ENCODE data around the gene CDK6.

The CDK6 gene

GRCh38 chr7:92622030-92622429 is 214.3 kb downstream of the CDK6 start:
- DNase-seq (ENCODE audit: extremely low spot score) = no peak
- TF ChIP-seq FOXK2 (IDR thresholded peaks at IDR 0.05) (no peak), ELF4 (IDR thresholded peaks at IDR 0.05) (no peak), FOXM1 (IDR thresholded peaks at IDR 0.05; ENCODE audit: borderline replicate concordance) (no peak), LEF1 (IDR thresholded peaks at IDR 0.05; ENCODE audit: borderline replicate concordance) (no peak), BHLHE40 (IDR thresholded peaks at IDR 0.05; ENCODE audit: borderline replicate concordance) (no peak), HDGF (IDR thresholded peaks at IDR 0.05; ENCODE audit: borderline replicate concordance) (no peak), NFRKB (IDR thresholded peaks at IDR 0.05) (no peak), ARNT (IDR thresholded peaks at IDR 0.05) (no peak), CTBP1 (IDR thresholded peaks at IDR 0.05; ENCODE audit: borderline replicate concordance) (no peak), SP1 (IDR thresholded peaks at IDR 0.05) (no peak), FOXA1 (IDR thresholded peaks at IDR 0.05) (no peak), TARDBP (IDR thresholded peaks at IDR 0.05) (no peak)
- TF ChIP-seq, protein P1, sequence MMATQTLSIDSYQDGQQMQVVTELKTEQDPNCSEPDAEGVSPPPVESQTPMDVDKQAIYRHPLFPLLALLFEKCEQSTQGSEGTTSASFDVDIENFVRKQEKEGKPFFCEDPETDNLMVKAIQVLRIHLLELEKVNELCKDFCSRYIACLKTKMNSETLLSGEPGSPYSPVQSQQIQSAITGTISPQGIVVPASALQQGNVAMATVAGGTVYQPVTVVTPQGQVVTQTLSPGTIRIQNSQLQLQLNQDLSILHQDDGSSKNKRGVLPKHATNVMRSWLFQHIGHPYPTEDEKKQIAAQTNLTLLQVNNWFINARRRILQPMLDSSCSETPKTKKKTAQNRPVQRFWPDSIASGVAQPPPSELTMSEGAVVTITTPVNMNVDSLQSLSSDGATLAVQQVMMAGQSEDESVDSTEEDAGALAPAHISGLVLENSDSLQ (IDR thresholded peaks at IDR 0.05) = no peak
- POLR2A ChIA-PET = no interaction called here
- CTCF ChIA-PET = interaction anchor here (1.0 kb wide), 1 partner anchor 210 kb away, joined by 3 read pairs; no protein-coding TSS in a partner anchor

DNA sequence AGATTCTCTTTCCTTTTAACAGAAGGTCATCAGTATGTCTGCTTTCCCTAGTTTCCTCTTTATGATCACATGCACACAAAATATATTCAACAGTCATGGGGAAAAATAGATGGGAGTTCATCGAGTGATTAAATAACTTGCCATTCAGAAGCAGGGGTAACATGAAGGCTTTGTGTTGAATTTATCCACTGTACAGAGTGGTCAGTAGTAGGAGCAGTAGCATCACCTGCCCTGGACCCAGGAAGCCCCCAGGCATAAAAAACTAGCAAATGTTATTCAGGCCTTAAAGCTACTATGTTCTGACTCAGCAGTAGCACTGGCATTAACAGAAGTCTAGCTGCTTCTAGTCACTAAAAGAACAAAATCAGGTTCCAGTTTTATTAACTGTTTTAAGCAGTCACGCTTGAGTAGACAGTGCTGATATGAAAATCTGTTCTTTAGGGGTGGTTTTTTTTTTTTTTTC is 214.8 kb downstream of the CDK6 start:
- DNase-seq (ENCODE audit: extremely low spot score) = no peak
- CTCF ChIA-PET = interaction anchor here (1.0 to 1.4 kb wide), 2 partner anchors 9 to 211 kb away, joined by 3 read pairs; no protein-coding TSS in a partner anchor
- POLR2A ChIA-PET = no interaction called here
- TF ChIP-seq FOXA1 (IDR thresholded peaks at IDR 0.05) = no peak
- TF ChIP-seq LEF1 (IDR thresholded peaks at IDR 0.05; ENCODE audit: borderline replicate concordance) = no peak
- TF ChIP-seq, protein P1 (IDR thresholded peaks at IDR 0.05) = no peak
- no peak for TF ChIP-seq SUZ12 (IDR thresholded peaks at IDR 0.05)
- TF ChIP-seq ARNT (IDR thresholded peaks at IDR 0.05) = no peak

DNA sequence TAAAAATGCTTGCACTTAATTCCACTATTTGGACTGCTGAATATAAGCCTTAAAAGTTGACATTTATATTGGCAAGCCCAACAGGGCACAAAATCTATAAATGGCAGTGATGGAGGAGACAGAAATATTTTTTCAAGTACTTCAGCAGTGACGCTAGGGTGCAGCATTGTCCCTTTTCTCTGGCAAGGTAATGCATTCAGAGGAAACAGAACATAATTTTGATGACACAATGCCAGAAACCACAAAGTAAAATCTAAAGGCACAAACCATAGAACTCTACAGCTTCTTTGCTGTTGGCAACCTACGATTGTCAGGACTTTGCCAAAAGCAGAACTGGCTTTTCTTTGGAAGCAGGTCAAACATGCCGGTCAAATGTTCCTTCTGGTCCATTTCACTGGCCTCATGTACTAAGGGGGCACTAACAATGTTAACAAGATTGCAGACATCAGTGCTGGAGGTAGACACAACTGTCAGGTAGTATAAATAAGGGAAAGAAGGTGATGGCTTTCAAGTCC is 215.3 kb downstream of the CDK6 start:
- TF ChIP-seq, protein P1 (IDR thresholded peaks at IDR 0.05) = 0 out of 2 replicates have a peak, but pooled peaks have one; percentile 16
- no peak for TF ChIP-seq FOXK2 (IDR thresholded peaks at IDR 0.05)
- DNase-seq (ENCODE audit: extremely low spot score) = peak; percentile 46
- ChIA-PET POLR2A (no interaction called here), CTCF (interaction anchor here (0.7 to 1.4 kb wide), 3 partner anchors 8 to 211 kb away, joined by 3 read pairs; no protein-coding TSS in a partner anchor)

- TF ChIP-seq SP1 (IDR thresholded peaks at IDR 0.05) = no peak
- no peak for TF ChIP-seq SUZ12 (IDR thresholded peaks at IDR 0.05)
- no peak for TF ChIP-seq L3MBTL2 (conservative IDR thresholded peaks at IDR 0.05)
- no peak for TF ChIP-seq FOXA1 (IDR thresholded peaks at IDR 0.05)
- TF ChIP-seq ELF4 (IDR thresholded peaks at IDR 0.05) = no peak
- TF ChIP-seq FOXK2 (IDR thresholded peaks at IDR 0.05) = no peak
- TF ChIP-seq FOXM1 (IDR thresholded peaks at IDR 0.05; ENCODE audit: borderline replicate concordance) = no peak
- TF ChIP-seq, protein P1 (IDR thresholded peaks at IDR 0.05) = no peak
- TF ChIP-seq CTBP1 (IDR thresholded peaks at IDR 0.05; ENCODE audit: borderline replicate concordance) = no peak
- TF ChIP-seq BHLHE40 (IDR thresholded peaks at IDR 0.05; ENCODE audit: borderline replicate concordance) = no peak
- TF ChIP-seq NFRKB (IDR thresholded peaks at IDR 0.05) = no peak
- DNase-seq (ENCODE audit: extremely low spot score) = no peak
- CTCF ChIA-PET = no interaction called here
- POLR2A ChIA-PET = interaction anchor here (1.3 kb wide), 1 partner anchor 310 kb away, joined by 3 read pairs; no protein-coding TSS in a partner anchor
Observed at GRCh38 chr7:92615861-92616260, 220.5 kb downstream of the CDK6 start.

DNA sequence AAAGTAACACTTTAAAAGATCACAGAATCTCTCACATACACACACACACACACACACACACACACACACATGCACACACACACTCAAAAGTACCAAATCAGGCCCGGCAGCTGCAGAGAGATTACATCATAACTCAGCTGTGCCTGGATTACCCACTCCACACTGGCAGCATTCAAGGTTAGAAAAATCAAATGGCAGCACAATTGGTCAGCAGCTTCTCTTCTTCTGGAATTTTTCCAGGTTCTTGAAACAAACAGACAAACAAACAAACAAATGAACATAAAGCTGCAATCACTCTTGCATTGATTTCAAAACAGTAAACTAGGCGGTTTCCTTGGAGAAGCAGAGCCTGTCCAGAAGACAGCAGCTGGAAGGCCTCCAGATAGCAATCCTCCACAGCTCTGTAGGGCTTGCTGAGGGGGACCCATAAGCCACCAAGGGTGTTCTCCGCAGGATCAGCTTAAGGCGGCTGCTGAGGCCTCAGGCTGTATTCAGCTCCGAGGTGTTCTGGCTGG is 221.7 kb downstream of the CDK6 start:
- POLR2A ChIA-PET = interaction anchor here (1.4 kb wide), 1 partner anchor 86 kb away, joined by 4 read pairs; the partner anchor contains the start of genes PEX1 and RBM48
- CTCF ChIA-PET = interaction anchor here (0.6 kb wide), 1 partner anchor 421 kb away, joined by 3 read pairs; no protein-coding TSS in a partner anchor
- no peak for DNase-seq (ENCODE audit: extremely low spot score)
- no peak for TF ChIP-seq SP1 (IDR thresholded peaks at IDR 0.05)
- TF ChIP-seq NFRKB (IDR thresholded peaks at IDR 0.05) = no peak
- no peak for TF ChIP-seq BHLHE40 (IDR thresholded peaks at IDR 0.05; ENCODE audit: borderline replicate concordance)
- TF ChIP-seq L3MBTL2 (conservative IDR thresholded peaks at IDR 0.05) = no peak
- TF ChIP-seq ARNT (IDR thresholded peaks at IDR 0.05) = no peak
- no peak for TF ChIP-seq TARDBP (IDR thresholded peaks at IDR 0.05)
- TF ChIP-seq LEF1 (IDR thresholded peaks at IDR 0.05; ENCODE audit: borderline replicate concordance) = no peak
- no peak for TF ChIP-seq ZNF384 (IDR thresholded peaks at IDR 0.05)
- TF ChIP-seq SUZ12 (IDR thresholded peaks at IDR 0.05) = no peak
- TF ChIP-seq FOXM1 (IDR thresholded peaks at IDR 0.05; ENCODE audit: borderline replicate concordance) = no peak
- TF ChIP-seq FOXA1 (IDR thresholded peaks at IDR 0.05) = no peak
- TF ChIP-seq, protein P1 (IDR thresholded peaks at IDR 0.05) = no peak
- TF ChIP-seq FOXK2 (IDR thresholded peaks at IDR 0.05) = no peak
- no peak for TF ChIP-seq HDGF (IDR thresholded peaks at IDR 0.05; ENCODE audit: borderline replicate concordance)
- TF ChIP-seq CTBP1 (IDR thresholded peaks at IDR 0.05; ENCODE audit: borderline replicate concordance) = no peak
- no peak for TF ChIP-seq ELF4 (IDR thresholded peaks at IDR 0.05)
